Measurements from ENCODE around the gene NUTM1. TPM values are rescaled to one million over a fixed set of nuclear protein-coding genes. Genes with fewer than 3 reads are reported as not detected.
A peak's percentile ranks its signal among the peaks of the same experiment; 100 is the strongest.

NUTM1 gene
- total RNA-seq, 4 donors from 2014 or later = not detected

DNA sequence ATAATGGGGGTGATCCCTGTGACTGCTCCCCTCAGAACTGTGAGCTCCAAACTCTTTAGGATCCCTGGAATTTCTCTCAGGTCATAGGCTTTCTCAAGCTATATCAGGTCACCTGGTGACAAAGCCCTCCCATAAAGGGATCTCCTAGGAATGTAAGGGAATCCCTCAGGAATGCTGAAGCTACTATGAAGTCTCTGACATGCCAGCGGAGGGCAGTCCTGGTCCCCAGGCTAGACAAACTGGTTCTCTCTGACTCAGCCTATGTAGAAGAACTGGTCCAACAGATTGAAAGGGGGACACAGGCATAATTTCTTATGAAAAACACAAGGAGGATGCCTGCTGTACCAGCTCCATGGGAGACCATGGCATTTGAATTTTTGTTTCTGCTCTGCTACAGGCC is 17.2 kb downstream of the NUTM1 start:
- Histone ChIP-seq H3K27me3 (no peaks in the 10 kb centered on the region), H3K36me3 (peaks cover 0 to 84% (median 0%) of the 10 kb centered on the region in 3 donors), H3K27ac (peak overlapping the region in 2 of 4 donors; percentile 65 to 80), H3K4me1 (peaks cover 0 to 47% (median 4%) of the 10 kb centered on the region in 4 donors), H3K9me3 (no peaks in the 10 kb centered on the region), H3K4me3 (no peak overlapping the region)
- DNase-seq = no peak
- TF ChIP-seq, protein P1, sequence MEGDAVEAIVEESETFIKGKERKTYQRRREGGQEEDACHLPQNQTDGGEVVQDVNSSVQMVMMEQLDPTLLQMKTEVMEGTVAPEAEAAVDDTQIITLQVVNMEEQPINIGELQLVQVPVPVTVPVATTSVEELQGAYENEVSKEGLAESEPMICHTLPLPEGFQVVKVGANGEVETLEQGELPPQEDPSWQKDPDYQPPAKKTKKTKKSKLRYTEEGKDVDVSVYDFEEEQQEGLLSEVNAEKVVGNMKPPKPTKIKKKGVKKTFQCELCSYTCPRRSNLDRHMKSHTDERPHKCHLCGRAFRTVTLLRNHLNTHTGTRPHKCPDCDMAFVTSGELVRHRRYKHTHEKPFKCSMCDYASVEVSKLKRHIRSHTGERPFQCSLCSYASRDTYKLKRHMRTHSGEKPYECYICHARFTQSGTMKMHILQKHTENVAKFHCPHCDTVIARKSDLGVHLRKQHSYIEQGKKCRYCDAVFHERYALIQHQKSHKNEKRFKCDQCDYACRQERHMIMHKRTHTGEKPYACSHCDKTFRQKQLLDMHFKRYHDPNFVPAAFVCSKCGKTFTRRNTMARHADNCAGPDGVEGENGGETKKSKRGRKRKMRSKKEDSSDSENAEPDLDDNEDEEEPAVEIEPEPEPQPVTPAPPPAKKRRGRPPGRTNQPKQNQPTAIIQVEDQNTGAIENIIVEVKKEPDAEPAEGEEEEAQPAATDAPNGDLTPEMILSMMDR (IDR thresholded peaks at IDR 0.05) = no peak
- TF ChIP-seq POLR2A (IDR thresholded peaks at IDR 0.05) = no peak

DNA sequence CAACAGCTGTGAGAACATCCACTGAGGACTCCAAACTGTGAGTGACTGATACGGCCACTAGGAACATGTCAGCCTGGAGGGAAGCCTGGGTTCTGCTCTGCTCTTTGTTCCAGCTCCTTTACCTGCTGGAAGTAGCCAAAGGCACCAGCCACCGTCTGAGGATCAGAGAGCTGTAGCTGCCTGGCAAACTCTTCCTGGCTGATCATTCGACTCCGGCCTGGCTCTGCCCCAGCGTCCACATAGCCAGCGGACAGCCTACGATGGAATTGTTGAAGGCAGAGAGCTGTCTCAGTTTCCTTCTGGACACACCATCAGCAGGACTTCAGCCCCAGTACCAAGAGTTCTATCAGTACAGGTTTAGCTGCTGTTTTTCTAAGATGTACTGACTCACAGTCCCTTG is 18.2 kb downstream of the NUTM1 start:
- TF ChIP-seq, protein P1 (IDR thresholded peaks at IDR 0.05) = no peak
- TF ChIP-seq POLR2A (IDR thresholded peaks at IDR 0.05) = no peak
- Histone ChIP-seq H3K4me1 (peaks cover 0 to 57% (median 9%) of the 10 kb centered on the region in 4 donors), H3K36me3 (peaks cover 0 to 74% (median 0%) of the 10 kb centered on the region in 3 donors), H3K27ac (peak overlapping the region in 3 of 4 donors; percentile 32 to 89 (median 76)), H3K4me3 (peak overlapping the region in 1 of 4 donors; percentile 32), H3K27me3 (no peaks in the 10 kb centered on the region), H3K9me3 (no peaks in the 10 kb centered on the region)
- no peak for DNase-seq

- H3K27me3 ChIP-seq = no peaks in the 10 kb centered on the region
- no peaks in the 10 kb centered on the region for H3K9me3 ChIP-seq
- peaks cover 0 to 58% (median 9%) of the 10 kb centered on the region in 4 donors for H3K4me1 ChIP-seq
- TF ChIP-seq POLR2A (IDR thresholded peaks at IDR 0.05) = peak; percentile 41 to 81
- TF ChIP-seq, protein P1 (IDR thresholded peaks at IDR 0.05) = peak in 2 of 6 experiments; percentile 9 to 15
- DNase-seq = peak in 2 of 3 donors; percentile 86 to 87
- peak overlapping the region in 2 of 4 donors; percentile 30 to 32 for H3K4me3 ChIP-seq
- H3K36me3 ChIP-seq = peaks cover 0 to 65% (median 0%) of the 10 kb centered on the region in 3 donors
- H3K27ac ChIP-seq = peak overlapping the region in 3 of 4 donors; percentile 76 to 93 (median 89)
Measured at GRCh38 chr15:34362047-34362773, 19.1 kb downstream of the NUTM1 start.

DNA sequence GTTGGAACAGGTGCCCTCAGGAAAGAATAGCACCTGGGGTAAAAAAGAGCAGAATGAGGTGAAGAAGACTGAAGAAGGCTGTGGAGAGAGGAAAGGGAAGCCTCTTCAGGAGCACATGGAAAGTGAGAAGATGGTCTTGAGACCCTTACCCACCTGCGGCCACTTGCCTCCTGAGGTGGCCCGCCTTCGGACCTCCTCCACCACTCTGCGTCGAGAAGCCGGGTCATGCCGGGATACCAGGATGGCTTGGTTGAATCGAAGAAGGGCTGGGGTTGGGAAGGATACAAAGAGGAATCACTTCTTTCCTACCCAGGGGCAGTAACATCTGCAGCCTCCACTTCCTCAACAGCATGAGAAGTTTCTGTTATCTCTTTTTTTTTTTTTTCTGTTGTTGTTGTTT is 20.9 kb downstream of the NUTM1 start:
- Histone ChIP-seq H3K36me3 (peaks cover 0 to 47% (median 0%) of the 10 kb centered on the region in 3 donors), H3K27me3 (no peaks in the 10 kb centered on the region), H3K4me1 (peaks cover 0 to 65% (median 10%) of the 10 kb centered on the region in 4 donors), H3K27ac (peak overlapping the region in 2 of 4 donors; percentile 76 to 89), H3K9me3 (no peaks in the 10 kb centered on the region), H3K4me3 (no peak overlapping the region)
- DNase-seq = no peak
- TF ChIP-seq POLR2A (IDR thresholded peaks at IDR 0.05) = no peak

DNA sequence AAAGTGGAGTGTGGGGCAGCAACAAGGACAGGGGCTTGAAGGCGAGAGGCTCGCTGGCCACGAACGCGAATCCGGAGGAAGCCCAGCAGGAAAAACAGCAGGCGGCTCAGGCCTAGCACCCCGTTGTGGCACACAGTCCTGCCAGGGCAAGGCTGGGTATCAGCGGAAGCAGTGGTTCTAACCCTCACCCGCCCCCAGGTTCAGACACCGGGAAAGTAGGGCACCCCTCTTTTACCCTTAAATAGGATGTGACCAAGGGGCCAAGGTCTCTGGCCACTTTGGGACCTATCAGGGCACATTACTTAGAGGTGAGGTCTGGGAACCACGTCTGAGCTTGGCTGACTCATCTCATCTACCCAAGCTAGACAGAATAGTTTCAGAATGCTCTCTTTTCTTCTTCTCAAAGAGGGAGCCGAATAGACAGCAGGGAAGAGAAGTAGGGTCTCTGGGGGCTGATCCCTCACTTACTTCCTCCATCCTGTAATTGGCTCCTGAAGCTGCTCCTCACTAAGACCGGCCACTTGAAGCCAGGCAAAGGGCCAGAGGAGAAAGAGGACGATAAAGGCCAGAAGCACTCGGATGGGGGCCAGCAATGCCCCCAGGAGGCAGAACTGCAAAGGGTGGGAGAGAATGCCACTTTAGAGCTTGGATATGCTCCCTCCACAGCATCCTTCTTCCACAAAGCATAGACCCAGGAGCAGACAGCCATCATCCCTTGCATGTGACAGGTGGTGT is 22.1 kb downstream of the NUTM1 start:
- peaks cover 0 to 54% (median 8%) of the 10 kb centered on the region in 4 donors for H3K4me1 ChIP-seq
- peaks cover 0 to 34% (median 0%) of the 10 kb centered on the region in 3 donors for H3K36me3 ChIP-seq
- H3K27me3 ChIP-seq = no peaks in the 10 kb centered on the region
- no peaks in the 10 kb centered on the region for H3K9me3 ChIP-seq
- no peak for DNase-seq
- H3K27ac ChIP-seq = peak overlapping the region; percentile 93 to 99 (median 98)
- H3K4me3 ChIP-seq = peak overlapping the region in 3 of 4 donors; percentile 81 to 95 (median 82)
- TF ChIP-seq, protein P1 (IDR thresholded peaks at IDR 0.05) = no peak
- TF ChIP-seq POLR2A (IDR thresholded peaks at IDR 0.05) = no peak
